GM19035 (cell line): ENCODE results near the gene ELL3.
"Not testable (repeated sequence)": the region's sequence is repeated elsewhere in the genome, so short reads cannot be mapped to it uniquely, and the experiment has no call there.

Source experiments
- ATAC-seq: cut with Tn5 transposase; IDR thresholded peaks from one replicate; pipeline ENCODE4 v1.9.1; 2021; ENCODE audit not compliant: unreplicated experiment

The ELL3 gene

DNA sequence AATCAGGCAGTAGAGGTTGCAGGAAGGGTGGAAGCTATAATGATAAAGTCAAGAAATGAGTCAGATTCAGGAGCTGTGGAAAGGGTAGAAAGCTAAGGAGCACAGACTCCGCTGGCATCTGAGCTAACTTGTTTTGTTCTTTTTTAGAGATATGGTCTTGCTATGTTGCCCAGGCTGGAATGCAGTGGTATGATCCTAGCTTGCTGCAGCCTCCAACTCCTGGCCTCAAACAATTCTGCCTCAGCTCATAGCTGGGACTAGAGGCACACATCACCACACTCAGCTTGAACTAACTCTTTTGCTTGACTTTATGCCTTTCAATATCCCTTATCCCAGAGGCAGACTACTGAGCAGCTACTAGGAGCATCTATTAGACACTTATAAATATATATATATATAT, 50.5 kb downstream of the ELL3 start:
- not testable (repeated sequence) for ATAC-seq

DNA sequence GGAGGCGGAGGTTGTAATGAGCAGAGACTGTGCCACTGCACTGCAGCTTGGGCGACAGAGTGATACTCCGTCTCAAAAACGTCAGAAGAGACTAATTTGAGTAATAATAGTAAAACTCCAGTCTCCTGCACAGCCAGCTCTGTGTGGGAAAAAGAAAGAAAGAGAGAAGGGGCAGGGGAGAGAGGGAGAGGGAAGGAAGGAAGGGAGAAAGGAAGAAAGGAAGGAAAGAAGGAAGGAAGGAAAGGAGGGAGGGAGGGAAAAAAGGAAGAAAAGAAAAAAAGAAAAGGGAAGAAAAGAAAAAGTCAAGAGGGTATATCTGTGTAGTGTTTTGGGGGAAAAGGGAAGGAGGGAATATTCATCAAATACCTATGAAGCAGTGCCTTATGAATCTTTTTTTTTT, 53.6 kb downstream of the ELL3 start:
- no peak for ATAC-seq
